ENCODE data around the gene WWOX. TPM values are rescaled to one million over a fixed set of nuclear protein-coding genes. Genes with fewer than 3 reads are reported as not detected.

WWOX gene
- total RNA-seq, 4 donors from 2014 or later: 135 to 209 (median 159) TPM

DNA sequence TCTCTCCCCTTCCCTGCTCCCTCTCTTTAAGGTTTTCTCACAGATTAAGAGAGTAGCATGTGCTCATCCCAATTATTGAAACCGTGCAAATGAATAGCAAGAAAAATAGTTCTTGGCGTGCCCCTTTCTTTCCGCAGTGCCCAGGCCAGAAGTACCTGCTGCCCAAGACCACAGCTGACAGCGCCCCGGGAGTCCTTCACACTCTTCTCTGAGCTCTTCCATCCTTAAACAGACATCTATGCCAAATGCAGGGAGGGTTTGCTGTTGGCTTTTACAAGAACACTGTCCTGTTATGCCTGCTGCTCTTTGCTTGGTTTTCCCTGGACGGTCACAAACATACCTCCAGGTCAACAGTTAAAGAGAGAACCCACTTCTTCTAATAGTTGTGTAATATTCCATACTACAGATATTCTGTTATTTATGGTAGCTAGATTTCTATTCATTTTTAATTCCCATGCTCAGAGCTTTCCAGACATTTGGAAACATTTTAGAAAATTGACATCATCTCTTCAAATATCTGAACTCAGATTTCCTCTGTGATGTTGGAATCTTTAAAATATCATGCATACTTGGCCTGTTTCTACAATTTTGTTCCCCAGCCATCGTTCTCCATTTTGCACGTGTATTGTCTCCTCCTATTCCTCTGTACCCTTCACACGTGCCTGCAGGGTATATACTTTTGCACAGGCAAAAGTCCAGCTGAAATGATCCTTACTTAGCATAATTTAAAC lies 416.7 kb downstream of the WWOX start:
- no peak overlapping the region for H3K4me3 ChIP-seq (replicated peaks in 1 of 3)
- TF ChIP-seq POLR2A (IDR thresholded peaks at IDR 0.05): no peak
- TF ChIP-seq, protein P1, sequence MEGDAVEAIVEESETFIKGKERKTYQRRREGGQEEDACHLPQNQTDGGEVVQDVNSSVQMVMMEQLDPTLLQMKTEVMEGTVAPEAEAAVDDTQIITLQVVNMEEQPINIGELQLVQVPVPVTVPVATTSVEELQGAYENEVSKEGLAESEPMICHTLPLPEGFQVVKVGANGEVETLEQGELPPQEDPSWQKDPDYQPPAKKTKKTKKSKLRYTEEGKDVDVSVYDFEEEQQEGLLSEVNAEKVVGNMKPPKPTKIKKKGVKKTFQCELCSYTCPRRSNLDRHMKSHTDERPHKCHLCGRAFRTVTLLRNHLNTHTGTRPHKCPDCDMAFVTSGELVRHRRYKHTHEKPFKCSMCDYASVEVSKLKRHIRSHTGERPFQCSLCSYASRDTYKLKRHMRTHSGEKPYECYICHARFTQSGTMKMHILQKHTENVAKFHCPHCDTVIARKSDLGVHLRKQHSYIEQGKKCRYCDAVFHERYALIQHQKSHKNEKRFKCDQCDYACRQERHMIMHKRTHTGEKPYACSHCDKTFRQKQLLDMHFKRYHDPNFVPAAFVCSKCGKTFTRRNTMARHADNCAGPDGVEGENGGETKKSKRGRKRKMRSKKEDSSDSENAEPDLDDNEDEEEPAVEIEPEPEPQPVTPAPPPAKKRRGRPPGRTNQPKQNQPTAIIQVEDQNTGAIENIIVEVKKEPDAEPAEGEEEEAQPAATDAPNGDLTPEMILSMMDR (IDR thresholded peaks at IDR 0.05): no peak
- intact Hi-C loops (cut with DNase I): no loop called here
- no peaks in the 10 kb centered on the region for H3K36me3 ChIP-seq
- peaks cover 17 to 25% of the 10 kb centered on the region in 2 donors for H3K4me1 ChIP-seq
- DNase-seq: peak in 1 of 2 donors; percentile 24
- H3K9me3 ChIP-seq: no peaks in the 10 kb centered on the region
- H3K27me3 ChIP-seq: no peaks in the 10 kb centered on the region
- H3K27ac ChIP-seq: no peak overlapping the region
- WGBS, 2 donors: 76 to 78% methylated on average over 9 of the region's 9 CpGs

DNA sequence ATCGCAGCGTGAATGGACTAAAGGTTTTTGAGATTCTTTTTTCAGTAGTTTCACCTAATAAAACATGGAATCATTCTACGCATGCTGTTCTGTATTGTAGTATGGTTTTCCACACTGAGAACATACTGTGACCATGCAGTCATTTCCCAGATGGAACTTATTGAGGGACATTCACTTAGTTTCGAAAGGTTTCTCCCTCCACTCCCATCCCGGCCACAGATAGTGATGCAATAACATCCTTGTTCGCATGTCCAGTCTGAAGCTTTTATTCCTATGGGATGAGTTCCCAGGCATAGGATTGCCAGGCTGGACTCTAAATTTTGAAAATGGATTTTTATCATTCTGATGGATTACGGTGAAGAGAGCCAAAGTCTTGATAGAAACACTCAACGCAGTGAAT lies 420.4 kb downstream of the WWOX start:
- DNase-seq: no peak
- TF ChIP-seq, protein P1 (IDR thresholded peaks at IDR 0.05): no peak
- TF ChIP-seq POLR2A (IDR thresholded peaks at IDR 0.05): no peak
- Histone ChIP-seq H3K4me3 (replicated peaks in 1 of 3) (no peak overlapping the region), H3K27me3 (no peaks in the 10 kb centered on the region), H3K36me3 (no peaks in the 10 kb centered on the region), H3K4me1 (peaks cover 0 to 8% of the 10 kb centered on the region in 2 donors), H3K27ac (no peak overlapping the region), H3K9me3 (no peaks in the 10 kb centered on the region)
- intact Hi-C loops (cut with DNase I): no loop called here
- 95 to 97% methylated on average over 8 of the region's 8 CpGs for WGBS, 2 donors

DNA sequence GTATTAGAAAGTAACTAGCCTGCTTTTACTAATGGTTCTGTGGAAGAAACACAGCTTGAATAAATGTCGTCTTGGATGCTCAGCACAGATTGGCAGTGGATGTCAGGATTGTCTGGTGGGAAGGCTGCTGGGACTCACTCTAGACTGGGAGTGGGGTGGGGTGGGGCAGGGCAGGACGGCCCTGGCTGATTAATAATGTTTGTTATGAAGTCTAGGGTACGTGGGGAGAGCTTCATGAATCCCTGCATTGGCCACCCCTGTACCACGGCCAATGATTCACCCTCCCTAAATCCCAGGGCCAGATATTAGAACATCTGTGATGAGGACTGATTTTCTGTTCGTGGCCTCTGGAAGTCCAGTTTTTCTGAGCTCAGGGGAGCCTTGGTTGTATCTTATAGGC lies 421.0 kb downstream of the WWOX start:
- no peak for TF ChIP-seq POLR2A (IDR thresholded peaks at IDR 0.05)
- TF ChIP-seq, protein P1 (IDR thresholded peaks at IDR 0.05): no peak
- Histone ChIP-seq H3K27me3 (no peaks in the 10 kb centered on the region), H3K4me1 (peaks cover 0 to 8% of the 10 kb centered on the region in 2 donors), H3K4me3 (replicated peaks in 1 of 3) (no peak overlapping the region), H3K36me3 (no peaks in the 10 kb centered on the region), H3K9me3 (no peaks in the 10 kb centered on the region), H3K27ac (no peak overlapping the region)
- intact Hi-C loops (cut with DNase I): no loop called here
- DNase-seq: no peak
- WGBS, 2 donors: 97 to 99% methylated on average over 5 of the region's 5 CpGs

DNA sequence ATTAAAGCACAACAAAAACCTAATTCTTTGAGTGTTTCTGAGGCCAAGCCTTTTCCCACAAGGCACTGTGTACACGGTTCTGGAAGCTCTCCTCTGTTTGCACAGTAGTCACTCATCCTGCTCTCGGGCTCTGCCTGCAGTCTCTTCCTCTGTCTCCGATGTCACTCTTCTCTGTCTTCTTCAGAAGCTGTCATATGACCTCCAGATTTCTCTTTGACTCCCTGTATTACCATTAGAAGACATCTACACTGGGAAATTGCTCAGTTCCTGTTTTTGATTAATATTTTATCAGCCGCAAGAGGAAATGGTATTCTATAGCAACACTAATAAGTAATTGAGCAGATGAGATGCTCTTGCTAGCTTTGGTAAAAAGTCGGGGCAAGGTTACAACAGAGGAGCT lies 422.9 kb downstream of the WWOX start:
- Histone ChIP-seq H3K4me1 (peaks cover 0 to 4% of the 10 kb centered on the region in 2 donors), H3K27me3 (no peaks in the 10 kb centered on the region), H3K27ac (no peak overlapping the region), H3K36me3 (no peaks in the 10 kb centered on the region), H3K9me3 (no peaks in the 10 kb centered on the region), H3K4me3 (replicated peaks in 1 of 3) (no peak overlapping the region)
- WGBS, 2 donors: 59 to 63% methylated on average over 5 of the region's 5 CpGs
- intact Hi-C loops (cut with DNase I): no loop called here
- DNase-seq: peak in 1 of 2 donors; percentile 12
- TF ChIP-seq, protein P1 (IDR thresholded peaks at IDR 0.05): no peak
- TF ChIP-seq POLR2A (IDR thresholded peaks at IDR 0.05): no peak

DNA sequence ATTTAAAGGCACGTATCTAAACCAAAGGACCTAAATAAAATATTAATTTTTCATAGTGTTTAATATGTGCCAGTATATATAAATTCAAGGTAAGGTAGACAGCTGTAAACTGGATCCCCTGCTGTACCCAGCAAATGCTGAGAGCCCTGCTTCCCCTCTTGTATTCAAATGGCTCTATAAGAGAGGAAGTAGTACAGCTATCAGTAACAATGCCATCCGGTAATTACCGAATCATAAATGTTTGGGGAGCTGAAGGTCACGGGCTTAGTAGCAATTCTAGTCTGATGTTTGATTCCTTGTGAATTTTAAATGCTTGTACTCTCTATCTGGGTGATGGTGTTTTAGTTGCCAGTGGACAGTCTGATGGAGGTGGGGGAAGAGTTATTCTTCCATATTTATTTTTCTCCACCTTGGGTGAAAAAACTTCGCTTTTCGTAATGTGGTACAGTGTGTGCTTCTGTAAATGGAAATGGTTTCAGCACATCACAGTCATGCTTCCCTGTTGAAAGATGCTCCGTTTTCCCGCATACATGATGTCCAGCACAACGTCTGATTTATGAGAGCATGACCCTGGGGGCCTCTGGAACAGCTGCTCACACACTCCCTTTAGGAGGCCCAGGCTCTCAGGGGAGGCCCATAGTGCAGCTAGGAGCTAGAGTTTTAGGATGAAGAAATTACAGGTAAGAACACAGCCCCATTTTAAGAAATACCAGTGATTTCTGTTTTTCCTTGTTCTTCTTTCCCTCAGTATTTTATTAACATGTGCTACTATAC lies 423.9 kb downstream of the WWOX start:
- DNase-seq: no peak
- intact Hi-C loops (cut with DNase I): no loop called here
- H3K27ac ChIP-seq: no peak overlapping the region
- TF ChIP-seq, protein P1 (IDR thresholded peaks at IDR 0.05): no peak
- no peak for TF ChIP-seq POLR2A (IDR thresholded peaks at IDR 0.05)
- 85 to 88% methylated on average over 9 of the region's 9 CpGs for WGBS, 2 donors
- H3K9me3 ChIP-seq: no peaks in the 10 kb centered on the region
- no peaks in the 10 kb centered on the region for H3K27me3 ChIP-seq
- no peak overlapping the region for H3K4me3 ChIP-seq (replicated peaks in 1 of 3)
- no peaks in the 10 kb centered on the region for H3K36me3 ChIP-seq
- peaks cover 0 to 4% of the 10 kb centered on the region in 2 donors for H3K4me1 ChIP-seq

Measured in thyroid gland (tissue), 4 donors.